H1 (cell line): Measurements from ENCODE around the gene ELFN2.

Experiments used
- BRCA1 ChIP-seq: IDR thresholded peaks from 2 replicates; pipeline ENCODE4 v1.6.1; 2012; ENCODE audit warnings: low read depth, low read length, improper control_type of control experiment
- CEBPB ChIP-seq: IDR thresholded peaks from 2 replicates; pipeline ENCODE4 v1.6.1; 2012; ENCODE audit warnings: low read depth, low read length
- CTCF ChIP-seq, 3 experiments: IDR thresholded peaks; 1 replicate in 2 of 3; 2 replicates in 1 of 3; pipeline versions ENCODE4 v1.5.1 to v1.6.1; 2011; ENCODE audit warnings: low read length in 3 of 3, mild to moderate bottlenecking in 3 of 3, inconsistent platforms in 2 of 3, low read depth in 1 of 3, moderate library complexity in 1 of 3; ENCODE audit not compliant: insufficient read depth in 1 of 3; ENCODE audit errors: control extremely low read depth in 1 of 3
- EZH2 ChIP-seq: fragments of 200-600 bp; sonication (generic); IDR thresholded peaks from 2 replicates; pipeline ENCODE4 v1.7.1; 2012; ENCODE audit warnings: low read depth, mild to moderate bottlenecking, moderate library complexity, low read length, inconsistent platforms; ENCODE audit not compliant: severe bottlenecking
- FOSL1 ChIP-seq: IDR thresholded peaks from 2 replicates; pipeline ENCODE4 v1.6.1; 2011; ENCODE audit warnings: mild to moderate bottlenecking, low read depth, low read length, moderate library complexity; ENCODE audit not compliant: insufficient read depth
- GTF2F1 ChIP-seq: IDR thresholded peaks from 2 replicates; pipeline ENCODE4 v1.6.1; 2012; ENCODE audit warnings: low read depth, low read length, improper control_type of control experiment, borderline replicate concordance
- KDM1A ChIP-seq: fragments of 200-600, 300-600 bp; sonication (generic); IDR thresholded peaks from 2 replicates; pipeline ENCODE4 v1.7.1; 2016; ENCODE audit warnings: mild to moderate bottlenecking, low read length, borderline replicate concordance
- POLR2A ChIP-seq, 2 experiments: IDR thresholded peaks; 1 replicate in 1 of 2; 2 replicates in 1 of 2; pipeline ENCODE4 v1.6.1; 2011; ENCODE audit warnings: low read depth in 2 of 2, low read length in 2 of 2, mild to moderate bottlenecking in 2 of 2; ENCODE audit errors: control extremely low read depth in 1 of 2
- SIN3A ChIP-seq, 2 experiments: IDR thresholded peaks in 1 of 2; conservative IDR thresholded peaks in 1 of 2; 2 replicates each; pipeline ENCODE4 v1.6.1; 2011 to 2012; ENCODE audit warnings: low read length in 2 of 2, improper control_type of control experiment in 1 of 2, low read depth in 1 of 2, mild to moderate bottlenecking in 1 of 2
- SRF ChIP-seq: IDR thresholded peaks from 2 replicates; pipeline ENCODE4 v1.6.1; 2011; ENCODE audit warnings: mild to moderate bottlenecking, low read depth, low read length, moderate library complexity
- USF2 ChIP-seq: IDR thresholded peaks from 2 replicates; pipeline ENCODE4 v1.6.1; 2011; ENCODE audit warnings: low read length, improper control_type of control experiment
- YY1 ChIP-seq: IDR thresholded peaks from 2 replicates; pipeline ENCODE4 v1.6.1; 2011; ENCODE audit warnings: low read depth, mild to moderate bottlenecking, low read length
- ZNF274 ChIP-seq: IDR thresholded peaks from 2 replicates; pipeline ENCODE4 v1.7.0; 2012; ENCODE audit warnings: low read length, borderline replicate concordance; ENCODE audit errors: extremely low read depth

GRCh38 chr22:37407856-37408255 is 19.4 kb downstream of the ELFN2 start:
- TF ChIP-seq FOSL1 (no peak), CTCF (IDR thresholded peaks at IDR 0.05; ENCODE audit: control extremely low read depth in 1 of 3, insufficient read depth in 1 of 3, low read depth in 1 of 3, low read length in 3 of 3) (no peak), SIN3A (conservative IDR thresholded peaks at IDR 0.05 in 1 of 2, IDR thresholded peaks at IDR 0.05 in 1 of 2; ENCODE audit: low read depth in 1 of 2, low read length in 2 of 2) (no peak), GTF2F1 (no peak), CEBPB (no peak), EZH2 (no peak), ZNF274 (no peak), YY1 (no peak), USF2 (no peak), POLR2A (IDR thresholded peaks at IDR 0.05; ENCODE audit: control extremely low read depth in 1 of 2, low read depth in 2 of 2, low read length in 2 of 2) (no peak), KDM1A (no peak), SRF (no peak), BRCA1 (no peak)
